Neural cell (in vitro differentiated cells): Measurements from ENCODE around the gene ZNF496.

Experiments used
- CTCF ChIP-seq: fragments of 450-650 bp; IDR thresholded peaks from 2 replicates; pipeline ENCODE4 v1.5.1; 2014; ENCODE audit warnings: antibody characterized with exemption, mild to moderate bottlenecking, moderate library complexity; ENCODE audit not compliant: poor library complexity, severe bottlenecking
- POLR2AphosphoS5 ChIP-seq: IDR thresholded peaks from 2 replicates; pipeline ENCODE4 v1.6.1; 2012
- TAF1 ChIP-seq: IDR thresholded peaks from 2 replicates; pipeline ENCODE4 v1.6.1; 2012; ENCODE audit warnings: low read depth

- no peak for TF ChIP-seq POLR2AphosphoS5
- no peak for TF ChIP-seq CTCF
- no peak for TF ChIP-seq TAF1
Measured at GRCh38 chr1:247287460-247287859, 44.2 kb downstream of the ZNF496 start.
